ENCODE measurements around the gene A3GALT2.

A3GALT2 gene

GRCh38 chr1:33268457-33268856 is 52.4 kb downstream of the A3GALT2 start:
- ChIA-PET POLR2A (interaction anchor here (1.3 kb wide), 1 partner anchor 9 kb away, joined by 4 read pairs; no protein-coding TSS in a partner anchor), CTCF (interaction anchor here (0.9 to 12.7 kb wide), 4 partner anchors 15 to 202 kb away, joined by 3 to 110 read pairs (median 5); no protein-coding TSS in a partner anchor)
- TF ChIP-seq CTCF (IDR thresholded peaks at IDR 0.05; ENCODE audit: insufficient read depth, low read length, missing control alignments): no peak
- H3K4me3 ChIP-seq (ENCODE audit: low read depth, low read length): no peak overlapping the region
- DNase-seq (ENCODE audit: low read depth, low spot score): no peak

GRCh38 chr1:33267468-33268205 is 53.3 kb downstream of the A3GALT2 start:
- TF ChIP-seq CTCF (IDR thresholded peaks at IDR 0.05; ENCODE audit: insufficient read depth, low read length, missing control alignments): no peak
- no peak overlapping the region for H3K4me3 ChIP-seq (ENCODE audit: low read depth, low read length)
- ChIA-PET POLR2A (no interaction called here), CTCF (interaction anchor here (0.8 to 12.7 kb wide), 4 partner anchors 14 to 203 kb away, joined by 3 to 110 read pairs (median 4); no protein-coding TSS in a partner anchor)
- DNase-seq (ENCODE audit: low read depth, low spot score): no peak

GRCh38 chr1:33266766-33267165 is 54.1 kb downstream of the A3GALT2 start:
- CTCF ChIA-PET: interaction anchor here (12.7 kb wide), 1 partner anchor 30 kb away, joined by 110 read pairs; no protein-coding TSS in a partner anchor
- H3K4me3 ChIP-seq (ENCODE audit: low read depth, low read length): no peak overlapping the region
- POLR2A ChIA-PET: no interaction called here
- no peak for DNase-seq (ENCODE audit: low read depth, low spot score)
- no peak for TF ChIP-seq CTCF (IDR thresholded peaks at IDR 0.05; ENCODE audit: insufficient read depth, low read length, missing control alignments)

- CTCF ChIA-PET: interaction anchor here (1.4 to 2.2 kb wide), 3 partner anchors 14 to 46 kb away, joined by 3 to 6 read pairs (median 4); no protein-coding TSS in a partner anchor
- no peak for TF ChIP-seq CTCF (IDR thresholded peaks at IDR 0.05; ENCODE audit: insufficient read depth, low read length, missing control alignments)
- no peak for DNase-seq (ENCODE audit: low read depth, low spot score)
- POLR2A ChIA-PET: no interaction called here
- no peak overlapping the region for H3K4me3 ChIP-seq (ENCODE audit: low read depth, low read length)
Measured at GRCh38 chr1:33265780-33266605, 54.9 kb downstream of the A3GALT2 start.

GRCh38 chr1:33263890-33264504 is 56.9 kb downstream of the A3GALT2 start:
- ChIA-PET POLR2A (no interaction called here), CTCF (interaction anchor here (0.7 to 2.2 kb wide), 8 partner anchors 12 to 207 kb away, joined by 3 to 5 read pairs (median 4); no protein-coding TSS in a partner anchor)
- DNase-seq (ENCODE audit: low read depth, low spot score): no peak
- no peak for TF ChIP-seq CTCF (IDR thresholded peaks at IDR 0.05; ENCODE audit: insufficient read depth, low read length, missing control alignments)
- H3K4me3 ChIP-seq (ENCODE audit: low read depth, low read length): no peak overlapping the region
